HG03558 (cell line): ENCODE data around the gene IARS1.

Experiments used
- ATAC-seq: cut with Tn5 transposase; IDR thresholded peaks from one replicate; pipeline ENCODE4 v1.9.1; 2021; ENCODE audit warnings: moderate number of reproducible peaks; ENCODE audit not compliant: unreplicated experiment; ENCODE audit errors: extremely low read depth

Gene IARS1

DNA sequence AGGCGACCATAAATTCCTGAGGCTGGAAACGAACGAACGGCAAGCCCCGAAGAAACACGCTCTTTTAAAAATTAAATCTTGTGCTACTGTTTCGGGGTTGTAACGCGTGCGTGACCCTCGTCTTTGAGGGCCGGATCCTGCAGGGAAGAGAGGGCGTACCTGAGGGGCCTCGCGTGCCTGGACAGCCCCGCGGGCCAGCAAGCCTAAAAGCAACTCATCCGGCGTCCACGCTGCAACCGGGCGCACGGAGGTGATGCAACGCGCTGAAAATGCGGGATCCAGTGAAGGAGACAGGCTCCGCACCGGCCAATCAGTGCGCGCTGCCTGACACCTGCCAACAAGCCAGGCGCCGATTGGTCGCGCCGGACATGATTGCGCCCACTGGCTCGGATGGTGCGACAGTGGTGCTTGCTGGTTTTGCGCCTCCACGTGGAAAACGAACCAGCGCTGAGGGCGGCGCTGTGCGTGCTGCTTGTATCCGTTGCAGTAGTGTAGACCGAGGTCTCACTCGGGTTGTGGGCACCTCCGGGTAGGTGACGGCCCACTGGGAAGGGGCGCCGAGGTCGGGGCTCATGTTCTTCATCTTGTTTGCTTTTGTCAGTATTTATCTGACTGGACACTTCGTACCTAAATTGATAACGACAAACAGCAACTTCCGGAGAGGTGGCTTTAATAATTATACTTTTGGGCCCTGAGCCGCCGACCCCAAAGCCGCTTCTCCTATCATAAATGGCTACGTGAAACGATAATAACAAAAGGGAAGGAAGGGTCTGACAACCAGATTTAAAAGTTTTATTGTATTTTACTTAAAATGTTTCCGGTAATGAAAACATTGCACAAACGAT, at the start of gene IARS1:
Gene IARS1 (minus strand): TSS at position 246 of the 845 bp plus-strand sequence. CDS start 4,278 bp downstream, outside the sequence.
- ATAC-seq = peak; percentile 85

GRCh38 chr9:92342825-92343488, 49.5 kb upstream of the IARS1 start:
- no peak for ATAC-seq

DNA sequence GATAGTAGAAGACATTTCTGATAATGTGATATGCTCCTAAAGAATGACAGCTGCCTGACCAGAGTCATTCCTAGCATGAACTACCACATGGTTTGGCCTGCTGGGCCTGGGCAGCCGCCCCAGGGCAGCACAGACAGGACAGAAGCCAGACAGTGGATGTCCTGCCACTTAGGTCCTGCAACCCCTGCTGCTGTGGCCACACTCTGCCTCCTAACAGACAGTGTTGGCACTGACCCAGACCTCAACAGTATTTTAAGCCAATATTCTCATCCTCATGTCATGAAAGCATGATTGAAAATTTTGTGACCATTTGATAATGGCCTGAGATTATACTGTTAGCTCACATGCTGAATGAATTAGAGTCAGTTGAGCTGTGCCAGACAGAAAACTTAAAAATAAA, 48.1 kb upstream of the IARS1 start:
- ATAC-seq = no peak

- ATAC-seq = no peak
Measured at GRCh38 chr9:92333282-92333634, 39.8 kb upstream of the IARS1 start.

DNA sequence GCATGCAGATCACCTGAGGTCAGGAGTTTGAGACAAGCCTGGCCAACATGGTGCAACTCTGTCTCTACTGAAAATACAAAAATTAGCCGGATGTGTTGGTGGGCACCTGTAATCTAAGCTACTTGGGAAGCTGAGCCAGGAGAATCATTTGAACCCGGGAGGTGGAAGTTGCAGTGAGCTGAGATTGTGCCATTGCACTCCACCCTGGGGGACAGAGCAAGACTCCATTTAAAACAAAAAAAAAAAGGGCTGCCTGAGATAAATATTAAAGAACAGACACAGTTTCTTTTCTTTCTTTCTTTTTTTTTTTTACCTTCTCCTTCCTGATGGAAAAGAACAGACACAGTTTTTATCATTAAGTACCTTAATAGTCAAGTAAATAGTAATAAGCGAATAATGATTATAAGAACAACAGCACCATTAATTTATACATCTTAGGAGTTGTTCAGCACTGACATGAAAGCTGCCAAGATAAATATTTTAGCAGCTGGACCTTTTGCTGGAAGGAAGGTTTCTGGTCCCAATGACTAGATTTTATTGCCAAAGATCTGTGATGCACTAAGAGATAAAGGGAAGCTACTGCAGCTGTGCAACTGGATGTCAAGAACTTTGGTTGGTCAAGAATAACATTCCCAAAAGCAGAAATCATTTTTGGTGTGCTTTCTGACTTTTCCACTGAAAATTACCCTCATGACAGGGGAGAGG, 39.2 kb upstream of the IARS1 start:
- no peak for ATAC-seq

- ATAC-seq = no peak
Measured at GRCh38 chr9:92328225-92328624, 34.7 kb upstream of the IARS1 start.

GRCh38 chr9:92327283-92327850, 33.9 kb upstream of the IARS1 start:
- ATAC-seq = no peak

DNA sequence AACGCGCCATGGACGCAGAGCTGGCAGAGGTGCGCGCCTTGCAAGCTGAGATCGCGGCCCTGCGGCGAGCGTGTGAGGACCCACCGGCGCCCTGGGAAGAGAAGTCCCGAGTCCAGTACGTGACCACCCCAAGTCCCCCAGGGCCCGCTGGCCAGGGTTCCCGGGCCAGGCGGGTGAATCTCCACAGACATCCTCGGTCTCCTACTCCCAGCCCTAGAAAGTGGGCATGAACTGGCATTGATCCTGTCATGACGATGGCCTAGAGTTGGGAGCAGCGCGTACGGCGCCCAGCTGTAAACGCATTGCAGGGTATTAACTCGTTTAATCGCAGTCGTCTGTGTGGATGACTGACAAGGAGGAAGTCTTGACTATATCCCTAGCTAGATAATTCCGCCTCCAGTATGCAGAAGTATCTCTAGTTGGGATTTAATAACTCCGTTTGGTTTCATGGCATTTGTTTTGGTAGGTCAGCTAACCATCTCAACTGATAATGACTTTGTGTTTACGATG, 32.5 kb upstream of the IARS1 start:
- ATAC-seq = no peak

DNA sequence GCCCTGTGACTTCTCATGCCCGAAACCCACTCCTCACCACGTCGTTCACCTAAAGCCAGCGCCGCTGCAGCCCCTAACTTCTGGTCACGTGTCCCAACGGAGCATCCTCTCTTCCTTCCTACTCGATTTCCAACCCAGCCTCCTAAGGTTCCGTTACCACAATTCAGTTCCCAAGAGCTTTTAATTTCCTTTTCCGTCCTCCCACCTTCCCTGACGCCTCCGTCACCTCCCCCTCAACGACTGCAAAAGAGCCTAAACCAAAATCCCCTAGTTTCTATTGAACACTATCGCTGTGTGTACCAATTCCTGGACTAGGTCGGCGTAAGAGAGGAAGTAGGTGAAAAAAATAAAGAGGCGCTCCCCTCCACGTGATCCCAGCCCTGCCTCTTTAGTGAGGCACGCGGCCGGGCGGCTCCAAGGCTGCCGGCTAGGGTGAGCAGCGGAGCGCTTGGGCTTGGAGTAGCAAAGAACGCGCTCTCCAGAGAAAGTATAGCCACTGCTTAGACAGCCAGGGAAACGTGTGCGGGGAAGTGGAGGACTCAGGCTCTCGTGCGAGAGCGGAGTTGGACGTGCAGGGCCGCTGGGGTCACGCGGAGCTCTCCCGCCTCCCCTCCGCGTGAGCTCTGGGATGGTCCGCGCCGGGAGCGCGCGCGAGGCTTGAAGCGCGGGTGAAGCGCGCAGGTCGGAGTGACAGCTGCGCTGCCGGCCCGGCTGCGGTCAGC, 31.9 kb upstream of the IARS1 start, which contains the start of the genes CENPP and NOL8:
Gene CENPP (plus strand): TSS at position 685 of the 722 bp plus-strand sequence.
Gene NOL8 (minus strand): TSS at position 82 of the 722 bp plus-strand sequence. CDS start 1,189 bp downstream, outside the sequence.
- peak; percentile 68 for ATAC-seq

DNA sequence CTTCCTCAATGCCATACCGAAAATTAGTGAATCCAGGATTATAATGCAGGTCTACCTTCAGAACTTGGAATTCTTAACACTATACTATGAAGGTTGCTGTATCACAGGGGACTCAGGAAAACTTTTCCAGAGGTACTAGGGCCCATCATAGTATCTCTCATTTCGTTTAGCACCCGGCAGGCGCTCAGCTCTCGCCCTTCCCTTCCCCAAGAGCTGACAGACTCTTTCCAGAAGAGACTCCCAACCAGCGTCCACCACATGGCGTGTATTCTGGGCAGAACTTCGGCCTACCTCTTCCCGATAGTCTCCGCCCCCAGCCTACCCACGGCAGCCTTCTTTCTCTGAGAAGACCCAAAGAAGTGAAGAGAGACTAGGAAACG, 31.4 kb upstream of the IARS1 start:
- ATAC-seq = no peak

GRCh38 chr9:92324431-92324830, 30.9 kb upstream of the IARS1 start:
- ATAC-seq = no peak

DNA sequence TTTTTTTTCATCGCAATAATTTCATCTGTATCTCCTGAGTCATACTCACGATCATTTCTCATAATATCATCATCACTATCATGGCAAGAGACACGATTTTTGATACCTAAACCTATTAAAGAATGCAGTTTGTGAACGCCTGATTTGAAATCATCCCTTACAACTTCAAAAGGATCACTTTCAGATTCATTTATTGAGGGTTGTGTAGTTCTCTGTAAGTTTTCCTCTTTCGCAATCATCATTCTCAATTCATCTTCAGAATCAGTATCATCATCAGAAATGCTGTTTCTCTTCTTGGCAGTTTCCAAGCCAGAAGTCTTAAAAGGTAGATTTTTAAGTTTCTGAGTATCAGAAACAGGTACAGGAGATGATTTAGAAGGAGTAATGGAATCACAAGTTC, 22.0 kb upstream of the IARS1 start:
- ATAC-seq = no peak

DNA sequence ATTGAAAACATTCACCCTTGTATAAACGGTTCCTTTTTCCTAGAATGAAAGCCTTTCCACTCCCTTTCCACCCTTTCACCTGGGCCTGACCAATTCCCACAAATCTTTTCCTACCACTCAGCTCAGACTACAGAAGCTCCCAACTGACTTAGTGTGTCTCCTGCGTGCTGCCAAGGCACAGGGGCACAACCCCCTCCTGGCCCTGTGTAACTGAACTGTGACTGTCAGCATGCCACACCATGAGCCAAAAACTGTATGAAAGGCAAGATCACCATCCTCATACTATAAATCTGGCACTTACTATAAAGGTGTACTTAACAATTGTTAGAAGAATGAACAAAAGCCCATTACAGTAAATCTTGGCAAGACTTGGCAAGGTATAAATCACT, 20.1 kb upstream of the IARS1 start:
- ATAC-seq = no peak

DNA sequence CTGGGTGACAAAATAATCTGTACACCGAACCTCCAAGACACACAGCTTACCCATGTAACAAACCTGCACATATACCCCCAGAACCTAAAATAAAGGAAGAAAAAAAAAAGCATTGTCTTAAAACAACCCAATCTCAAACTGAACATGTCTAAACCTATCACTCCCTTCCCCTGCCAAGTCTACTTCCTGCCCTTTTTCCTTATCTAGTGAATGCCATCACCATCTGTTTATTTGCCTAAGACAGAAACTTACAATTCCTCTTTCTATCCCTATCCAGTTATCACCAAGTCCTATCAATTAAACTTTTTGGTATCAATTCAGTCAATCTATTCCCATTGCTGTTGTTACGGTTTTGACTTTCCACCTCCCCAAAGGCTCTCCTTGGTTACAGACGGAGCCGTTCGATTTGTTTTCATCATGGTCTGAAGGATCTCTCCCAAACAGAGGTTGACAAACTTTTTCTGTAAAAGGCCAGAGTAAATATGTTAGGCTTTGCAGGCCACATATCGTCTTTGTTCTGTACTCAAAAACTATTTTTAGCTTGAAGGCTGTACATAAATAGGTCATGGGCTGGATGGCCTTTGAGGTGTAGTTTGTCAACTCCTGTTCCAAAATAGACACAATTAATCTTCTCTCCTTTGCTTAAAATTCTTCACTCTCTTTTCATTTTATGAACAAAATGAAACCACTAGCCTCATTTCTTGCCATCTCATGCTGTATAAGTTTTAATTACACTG, 19.6 kb upstream of the IARS1 start:
- no peak for ATAC-seq

- ATAC-seq = no peak
Measured at GRCh38 chr9:92310562-92310961, 17.1 kb upstream of the IARS1 start.

DNA sequence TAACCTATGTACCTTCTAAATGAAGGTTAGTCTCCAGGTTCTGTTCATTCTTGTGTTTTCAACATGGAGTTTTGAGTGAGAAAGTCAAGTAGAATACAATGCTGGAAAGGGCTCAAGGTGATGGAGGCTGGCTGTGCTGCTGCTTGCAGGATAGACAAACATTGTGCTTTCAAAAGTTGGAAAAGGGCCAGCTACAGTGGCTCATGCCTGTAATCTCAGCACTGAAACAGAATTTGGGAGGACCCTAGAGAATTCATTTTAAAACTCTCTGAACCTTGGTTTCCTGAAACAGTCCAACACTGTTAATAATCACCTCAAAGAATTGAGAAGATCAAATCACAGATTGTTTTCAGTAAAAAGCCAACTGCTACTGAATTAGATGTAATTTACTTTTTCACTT, 15.4 kb upstream of the IARS1 start:
- no peak for ATAC-seq

DNA sequence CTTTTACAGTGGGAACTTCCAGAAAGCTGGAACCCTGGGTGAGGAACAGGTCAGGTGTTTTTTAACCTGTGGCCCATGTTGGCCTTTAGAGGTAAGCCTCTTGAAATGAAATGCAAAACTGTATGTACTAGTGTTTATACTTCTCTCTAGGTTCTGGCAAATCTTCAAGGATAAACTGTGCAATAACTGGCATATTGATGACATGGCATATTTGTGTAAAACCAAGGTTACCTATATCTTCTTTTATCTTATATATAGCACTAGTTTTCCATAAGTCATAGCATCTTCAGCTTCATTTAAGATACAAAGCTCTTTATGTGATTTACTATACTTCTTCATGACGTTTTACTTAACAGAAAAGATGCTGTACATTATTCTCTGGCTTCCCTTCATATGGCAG, 7.4 kb upstream of the IARS1 start:
- ATAC-seq = no peak

- no peak for ATAC-seq
Measured at GRCh38 chr9:92299116-92299515, 5.6 kb upstream of the IARS1 start.

GRCh38 chr9:92298036-92298435, 4.5 kb upstream of the IARS1 start:
- ATAC-seq = no peak
